GM21528 (cell line): ENCODE results near the gene ADK.

Experiments used
- ATAC-seq: cut with Tn5 transposase; IDR thresholded peaks from one replicate; pipeline ENCODE4 v1.9.1; 2021; ENCODE audit warnings: mild to moderate bottlenecking, moderate library complexity; ENCODE audit not compliant: unreplicated experiment, low FRiP score

ADK gene

DNA sequence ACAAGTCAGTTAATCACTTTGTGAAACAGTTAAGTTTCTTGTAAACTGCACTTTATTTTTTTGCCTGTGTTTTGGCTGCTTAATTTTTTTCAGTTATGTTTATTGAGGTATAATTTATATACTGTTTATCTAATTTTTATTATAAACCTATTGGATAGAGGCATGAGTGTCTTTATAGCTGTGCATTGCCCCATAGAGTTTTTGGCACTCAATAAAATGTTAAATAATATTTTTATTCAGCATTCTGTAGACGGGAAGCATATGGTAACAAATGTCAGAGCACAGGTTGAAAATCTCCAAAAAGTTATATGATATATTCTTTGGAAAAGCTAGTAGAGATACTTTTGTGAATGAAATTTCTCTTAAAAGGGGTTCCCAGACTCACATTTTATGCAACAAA is 431.5 kb downstream of the ADK start:
- no peak for ATAC-seq

GRCh38 chr10:74585231-74586087 is 434.4 kb downstream of the ADK start:
- peak; percentile 78 for ATAC-seq

DNA sequence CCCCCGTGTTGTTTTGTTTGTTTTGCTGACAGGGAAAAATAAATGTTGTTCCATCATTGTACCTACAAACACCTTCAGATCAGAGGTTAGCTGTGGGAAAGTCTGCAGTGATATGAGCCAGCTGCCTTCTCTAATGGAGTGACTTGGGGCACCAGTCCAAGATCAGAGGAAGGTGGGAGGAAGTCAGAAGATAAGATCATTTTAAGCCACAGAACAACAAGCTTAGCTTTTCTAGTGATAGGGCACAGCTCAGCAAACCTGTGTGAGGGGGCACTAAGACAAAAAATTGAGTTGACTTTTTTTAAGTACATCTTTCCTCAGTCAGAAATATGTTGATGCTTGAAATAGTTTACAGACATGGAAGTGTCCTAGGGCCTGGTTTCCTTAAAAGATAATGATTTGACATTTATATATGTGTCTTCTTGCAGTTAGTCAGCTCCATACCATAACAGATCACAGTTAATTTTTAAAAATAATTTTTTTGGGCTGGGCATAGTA is 435.1 kb downstream of the ADK start:
- peak; percentile 15 for ATAC-seq

- ATAC-seq = no peak
Measured at GRCh38 chr10:74587109-74587854, 436.3 kb downstream of the ADK start.

DNA sequence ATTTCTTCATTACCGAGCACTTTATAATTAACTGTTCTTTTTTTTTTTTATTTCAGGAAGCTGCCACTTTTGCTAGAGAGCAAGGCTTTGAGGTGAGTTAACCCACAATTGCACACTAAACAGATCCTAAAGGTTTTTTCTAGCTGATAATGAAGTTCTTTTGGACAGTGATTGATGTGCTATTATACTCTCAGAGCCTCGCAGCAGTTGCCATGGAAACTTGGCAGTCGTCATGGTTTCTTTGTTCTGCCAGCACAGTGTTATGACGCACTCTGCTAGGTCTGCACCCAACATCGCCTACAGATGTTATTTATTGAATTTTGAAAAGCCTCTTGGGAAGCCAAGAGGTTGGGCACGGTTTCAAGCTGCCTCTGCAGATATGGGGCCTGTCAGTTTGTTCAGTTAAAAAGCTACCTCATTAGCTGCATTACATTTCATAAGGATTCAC is 438.2 kb downstream of the ADK start:
- ATAC-seq = no peak

DNA sequence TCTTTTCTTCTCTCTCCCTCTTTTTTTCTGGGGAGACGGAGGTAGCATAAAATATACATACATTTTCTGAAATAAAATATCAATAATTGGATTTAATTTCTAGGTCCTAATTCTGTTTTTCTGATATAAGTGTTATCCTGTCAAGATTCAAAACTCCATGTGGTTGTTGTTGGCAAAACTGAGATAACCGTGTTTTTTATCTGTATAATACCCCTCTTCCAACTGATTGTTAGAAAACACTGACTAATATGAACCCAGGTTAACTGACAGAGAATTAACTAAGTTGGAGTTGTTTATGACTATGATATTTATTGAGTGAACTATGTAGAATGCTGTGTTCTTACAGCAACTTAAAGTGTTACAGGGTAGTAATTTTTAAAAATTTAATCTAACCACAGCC is 438.8 kb downstream of the ADK start:
- no peak for ATAC-seq

DNA sequence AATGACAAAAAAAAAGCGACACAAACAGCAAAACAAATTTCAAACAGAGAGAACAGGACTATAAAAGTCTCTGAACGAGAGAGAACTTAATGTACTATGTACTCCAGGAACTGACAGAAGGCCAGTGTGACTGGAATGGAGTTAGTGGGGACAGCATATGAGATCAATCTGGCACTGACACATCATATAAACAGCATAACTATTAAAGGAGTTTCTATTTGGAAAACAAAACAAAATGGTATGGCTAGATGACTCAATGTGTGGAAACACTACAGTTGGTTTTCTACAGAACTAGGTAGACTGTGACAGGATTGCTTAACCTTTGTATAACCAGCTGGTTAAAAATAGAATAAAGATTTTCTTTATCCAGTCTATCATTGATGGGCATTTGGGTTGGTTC is 442.4 kb downstream of the ADK start:
- ATAC-seq = no peak

- no peak for ATAC-seq
Measured at GRCh38 chr10:74596713-74597112, 445.7 kb downstream of the ADK start.

GRCh38 chr10:74598891-74599566 is 448.0 kb downstream of the ADK start:
- ATAC-seq = no peak

DNA sequence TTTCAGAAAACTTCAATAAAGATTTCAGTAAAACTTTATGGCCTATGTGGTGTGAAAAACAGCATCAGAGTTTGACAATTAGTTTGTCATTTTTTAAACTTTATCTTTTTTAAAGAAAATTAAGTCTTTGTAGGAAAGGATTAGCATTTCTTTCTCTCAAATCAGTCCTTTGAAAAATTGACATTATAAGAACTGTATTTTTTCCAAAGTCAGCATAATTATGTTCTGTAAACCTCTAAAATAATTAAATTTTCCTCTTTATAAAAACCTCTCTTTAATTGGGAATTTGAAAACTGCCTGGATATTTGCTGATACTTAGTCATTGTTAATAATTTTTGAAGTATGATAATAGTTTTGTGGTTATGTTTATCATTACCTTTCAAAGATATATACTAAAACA is 448.7 kb downstream of the ADK start:
- ATAC-seq = no peak

GRCh38 chr10:74600170-74600569 is 449.1 kb downstream of the ADK start:
- no peak for ATAC-seq

- no peak for ATAC-seq
Measured at GRCh38 chr10:74602576-74602975, 451.6 kb downstream of the ADK start.

GRCh38 chr10:74610299-74610698 is 459.3 kb downstream of the ADK start:
- no peak for ATAC-seq

DNA sequence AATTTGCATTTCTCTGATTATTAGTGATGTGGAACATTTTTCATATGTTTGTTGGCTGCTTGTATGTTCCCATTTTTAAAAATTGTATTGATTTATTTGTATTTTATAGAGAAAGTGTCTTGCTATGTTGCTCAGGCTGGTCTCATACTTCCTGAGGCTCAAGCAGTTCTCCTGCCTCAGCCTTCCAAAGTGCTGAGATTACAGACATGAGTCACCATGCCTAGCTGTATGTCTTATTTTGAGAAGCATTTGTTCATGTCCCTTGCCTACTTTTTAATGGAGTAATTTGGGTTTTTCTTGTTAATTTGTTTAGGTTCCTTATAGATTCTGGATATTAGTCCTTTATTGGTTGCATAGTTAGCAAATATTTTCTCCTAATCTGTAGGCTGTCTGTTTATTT is 461.2 kb downstream of the ADK start:
- ATAC-seq = no peak

DNA sequence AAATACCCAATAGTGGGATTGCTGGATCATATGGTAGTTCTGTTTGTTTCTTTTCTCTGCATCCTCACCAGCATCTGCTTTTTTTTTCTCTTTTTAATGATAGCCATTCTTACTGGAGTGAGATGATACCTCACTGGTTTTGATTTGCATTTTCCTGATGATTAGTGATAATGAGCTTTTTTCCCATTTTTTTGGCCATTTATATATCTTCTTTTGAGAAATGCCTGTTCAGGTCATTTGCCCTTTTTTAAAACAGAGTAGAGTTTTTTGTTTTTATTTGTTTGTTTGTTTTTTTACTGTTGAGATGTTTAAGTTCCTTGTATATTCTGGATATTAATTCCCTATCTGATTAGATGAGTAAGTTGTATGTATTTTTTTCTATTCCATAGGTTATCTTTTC is 469.6 kb downstream of the ADK start:
- ATAC-seq = no peak

DNA sequence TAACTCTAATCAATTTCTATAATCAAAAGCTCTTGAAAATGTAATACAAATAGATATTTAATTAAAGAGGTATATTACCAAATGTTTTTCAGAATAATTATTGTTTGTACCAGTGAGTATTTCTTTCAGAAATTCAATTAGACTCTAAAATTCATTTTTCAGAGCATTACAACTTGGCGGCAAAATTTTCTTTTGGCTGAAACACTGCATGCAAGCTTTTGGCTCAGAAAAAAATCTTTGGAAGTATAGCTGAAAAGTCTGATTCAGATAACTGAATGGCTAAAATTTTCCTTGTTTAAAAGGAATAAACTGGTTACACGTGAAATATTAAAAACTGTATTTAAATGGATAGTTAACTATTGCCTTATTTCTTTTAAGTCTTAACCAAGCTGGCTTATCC is 472.8 kb downstream of the ADK start:
- no peak for ATAC-seq

GRCh38 chr10:74624501-74624900 is 473.5 kb downstream of the ADK start:
- ATAC-seq = no peak

DNA sequence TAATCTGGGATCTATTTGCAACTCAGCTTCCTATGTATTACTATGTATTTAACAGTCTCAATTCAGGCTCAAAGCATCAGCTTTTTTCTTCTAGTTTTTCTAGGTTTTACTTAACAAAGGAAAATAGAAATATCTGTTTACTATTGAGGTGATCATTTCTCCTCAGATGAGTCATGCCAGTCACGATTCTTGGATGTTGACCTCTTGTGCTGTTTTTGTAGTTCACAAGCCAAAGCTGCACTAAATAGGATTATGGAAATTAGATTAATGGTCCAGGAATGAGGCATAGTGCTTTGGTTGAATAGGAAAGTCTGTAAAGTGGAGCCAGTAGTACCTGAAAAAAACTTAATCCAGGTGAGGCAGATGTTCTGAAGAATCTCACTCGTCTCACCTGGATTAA is 477.1 kb downstream of the ADK start:
- ATAC-seq = no peak

GRCh38 chr10:74634995-74635536 is 484.0 kb downstream of the ADK start:
- no peak for ATAC-seq

DNA sequence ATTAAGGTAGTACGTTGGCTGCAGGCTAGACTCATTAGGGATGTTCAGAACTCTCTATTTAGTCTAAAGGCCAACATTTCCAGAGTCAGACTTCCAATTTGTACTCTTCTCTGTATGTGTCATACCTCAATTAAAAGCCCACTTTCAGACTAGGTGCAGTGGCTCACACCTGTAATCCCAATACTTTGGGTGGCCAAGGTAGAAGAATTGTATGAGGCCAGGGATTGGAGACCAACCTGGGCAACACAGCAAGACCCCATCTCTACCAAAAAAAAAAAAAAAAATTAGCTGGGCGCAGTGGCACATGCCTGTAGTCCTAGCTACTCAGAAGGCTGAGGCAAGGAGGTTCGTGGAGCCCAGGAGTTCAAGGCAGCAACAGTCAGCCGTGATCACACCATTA is 484.6 kb downstream of the ADK start:
- ATAC-seq = no peak

GRCh38 chr10:74637685-74638084 is 486.7 kb downstream of the ADK start:
- no peak for ATAC-seq
